ENCODE measurements around the gene GRIK1. TPM values are rescaled to one million over a fixed set of nuclear protein-coding genes. Genes with fewer than 3 reads are reported as not detected.

The GRIK1 gene
- total RNA-seq, 1 experiment from 2014 or later: not detected

GRCh38 chr21:29741761-29742160 lies 198.0 kb downstream of the GRIK1 start:
- H3K9me2 ChIP-seq (ENCODE audit: insufficient read depth): no peaks in the 10 kb centered on the region
- no peak overlapping the region for H2AFZ ChIP-seq
- H3K4me1 ChIP-seq (replicated peaks; ENCODE audit: insufficient read depth): no peaks in the 10 kb centered on the region
- H3K4me2 ChIP-seq: no peak overlapping the region
- ChIA-PET POLR2A (ENCODE audit: unreplicated experiment) (no interaction called here), CTCF (no interaction called here)
- H3K27me3 ChIP-seq (ENCODE audit: insufficient read depth, low read depth): no peaks in the 10 kb centered on the region
- intact Hi-C loops (cut with micrococcal nuclease; ENCODE audit: unreplicated experiment): no loop called here
- H3F3A ChIP-seq (ENCODE audit: insufficient read depth, low read depth): no peaks in the 10 kb centered on the region
- H4K20me1 ChIP-seq (ENCODE audit: insufficient read depth): no peaks in the 10 kb centered on the region
- BruUV-seq (replicated peaks): no TSS peak
- no peak overlapping the region for H3K4me3 ChIP-seq
- DNase-seq: no peak
- H3K27ac ChIP-seq: no peak overlapping the region
- no peaks in the 10 kb centered on the region for H3K36me3 ChIP-seq (ENCODE audit: low read depth)
- TF ChIP-seq CTCF (conservative IDR thresholded peaks at IDR 0.05): no peak
- TF ChIP-seq EZH2 (IDR thresholded peaks at IDR 0.05; ENCODE audit: low read depth): no peak
- no peaks in the 10 kb centered on the region for H3K9me3 ChIP-seq (ENCODE audit: insufficient read depth, low read depth)
- H3K79me2 ChIP-seq (ENCODE audit: low read depth): no peaks in the 10 kb centered on the region

GRCh38 chr21:29739176-29739575 lies 200.6 kb downstream of the GRIK1 start:
- no TSS peak for BruUV-seq (replicated peaks)
- ChIA-PET CTCF (no interaction called here), POLR2A (ENCODE audit: unreplicated experiment) (no interaction called here)
- Histone ChIP-seq H3K9me3 (ENCODE audit: insufficient read depth, low read depth) (no peaks in the 10 kb centered on the region), H3K4me1 (replicated peaks; ENCODE audit: insufficient read depth) (no peaks in the 10 kb centered on the region), H2AFZ (no peak overlapping the region), H3K9me2 (ENCODE audit: insufficient read depth) (no peaks in the 10 kb centered on the region), H3K27me3 (ENCODE audit: insufficient read depth, low read depth) (no peaks in the 10 kb centered on the region), H3K27ac (no peak overlapping the region), H3K79me2 (ENCODE audit: low read depth) (no peaks in the 10 kb centered on the region), H3K4me3 (no peak overlapping the region), H3F3A (ENCODE audit: insufficient read depth, low read depth) (no peaks in the 10 kb centered on the region), H3K36me3 (ENCODE audit: low read depth) (no peaks in the 10 kb centered on the region), H4K20me1 (ENCODE audit: insufficient read depth) (no peaks in the 10 kb centered on the region), H3K4me2 (no peak overlapping the region)
- TF ChIP-seq EZH2 (IDR thresholded peaks at IDR 0.05; ENCODE audit: low read depth) (no peak), CTCF (conservative IDR thresholded peaks at IDR 0.05) (no peak)
- intact Hi-C loops (cut with micrococcal nuclease; ENCODE audit: unreplicated experiment): no loop called here
- no peak for DNase-seq

- no peaks in the 10 kb centered on the region for H3K9me3 ChIP-seq (ENCODE audit: insufficient read depth, low read depth)
- no peaks in the 10 kb centered on the region for H3K4me1 ChIP-seq (replicated peaks; ENCODE audit: insufficient read depth)
- H3K27me3 ChIP-seq (ENCODE audit: insufficient read depth, low read depth): no peaks in the 10 kb centered on the region
- H3K27ac ChIP-seq: no peak overlapping the region
- H2AFZ ChIP-seq: no peak overlapping the region
- intact Hi-C loops (cut with micrococcal nuclease; ENCODE audit: unreplicated experiment): no loop called here
- no peaks in the 10 kb centered on the region for H4K20me1 ChIP-seq (ENCODE audit: insufficient read depth)
- ChIA-PET CTCF (no interaction called here), POLR2A (ENCODE audit: unreplicated experiment) (no interaction called here)
- H3K9me2 ChIP-seq (ENCODE audit: insufficient read depth): no peaks in the 10 kb centered on the region
- BruUV-seq (replicated peaks): no TSS peak
- no peak for DNase-seq
- TF ChIP-seq EZH2 (IDR thresholded peaks at IDR 0.05; ENCODE audit: low read depth) (no peak), CTCF (conservative IDR thresholded peaks at IDR 0.05) (no peak)
- H3F3A ChIP-seq (ENCODE audit: insufficient read depth, low read depth): no peaks in the 10 kb centered on the region
- H3K36me3 ChIP-seq (ENCODE audit: low read depth): no peaks in the 10 kb centered on the region
- H3K4me3 ChIP-seq: no peak overlapping the region
- no peaks in the 10 kb centered on the region for H3K79me2 ChIP-seq (ENCODE audit: low read depth)
- H3K4me2 ChIP-seq: no peak overlapping the region
These were observed 201.1 kb downstream of the GRIK1 start for GRCh38 chr21:29738730-29739129.

Measured in PC-9 (cell line).